ELR (cell line): ENCODE data around the gene IL9R.
"Not testable (repeated sequence)": the region's sequence is repeated elsewhere in the genome, so short reads cannot be mapped to it uniquely, and the experiment has no call there.

Experiments
- DNase-seq: peaks from one replicate; pipeline ENCODE4 v3.0.0-alpha.2; 2015; ENCODE audit warnings: low read depth

The IL9R gene

DNA sequence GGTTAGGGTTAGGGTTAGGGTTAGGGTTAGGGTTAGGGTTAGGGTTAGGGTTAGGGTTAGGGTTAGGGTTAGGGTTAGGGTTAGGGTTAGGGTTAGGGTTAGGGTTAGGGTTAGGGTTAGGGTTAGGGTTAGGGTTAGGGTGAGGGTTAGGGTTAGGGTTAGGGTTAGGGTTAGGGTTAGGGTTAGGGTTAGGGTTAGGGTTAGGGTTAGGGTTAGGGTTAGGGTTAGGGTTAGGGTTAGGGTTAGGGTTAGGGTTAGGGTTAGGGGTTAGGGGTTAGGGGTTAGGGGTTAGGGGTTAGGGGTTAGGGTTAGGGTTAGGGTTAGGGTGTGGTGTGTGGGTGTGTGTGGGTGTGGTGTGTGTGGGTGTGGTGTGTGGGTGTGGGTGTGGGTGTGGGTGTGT lies 33.0 kb downstream of the IL9R start:
- DNase-seq = not testable (repeated sequence)
